Renal cortical epithelial cell (primary cell): Measurements from ENCODE around the gene MYLK2. TPM values are rescaled to one million over a fixed set of nuclear protein-coding genes. Genes with fewer than 3 reads are reported as not detected.

Source experiments
- DNase-seq: peaks from one replicate; pipeline ENCODE4 v3.0.0-alpha.2; 2011; ENCODE audit warnings: low read depth
- total RNA-seq: library from RNA; depleted of rRNA; stranded (reverse); fragments of >200 nt; gene quantifications from 2 replicates; pipeline ENCODE4 v1.2.3, GENCODE V29; 2014

Gene MYLK2
- total RNA-seq, 1 donor from 2014 or later: not detected

DNA sequence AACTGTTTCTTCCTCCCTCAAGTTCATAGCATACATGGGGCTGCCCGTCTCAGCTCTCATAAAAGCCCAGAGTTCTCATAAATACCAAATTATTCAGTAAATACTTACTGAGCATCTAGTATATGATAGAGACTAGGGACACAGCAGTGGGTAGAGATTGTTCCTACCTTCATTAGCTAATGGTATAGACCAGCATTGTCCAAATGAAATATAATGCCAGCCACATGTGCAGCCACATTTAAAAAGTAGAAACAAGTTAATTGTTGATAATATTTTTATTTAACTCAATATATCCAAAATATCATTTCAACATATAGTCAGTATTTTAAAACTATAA lies 52.4 kb downstream of the MYLK2 start:
- no peak for DNase-seq

DNA sequence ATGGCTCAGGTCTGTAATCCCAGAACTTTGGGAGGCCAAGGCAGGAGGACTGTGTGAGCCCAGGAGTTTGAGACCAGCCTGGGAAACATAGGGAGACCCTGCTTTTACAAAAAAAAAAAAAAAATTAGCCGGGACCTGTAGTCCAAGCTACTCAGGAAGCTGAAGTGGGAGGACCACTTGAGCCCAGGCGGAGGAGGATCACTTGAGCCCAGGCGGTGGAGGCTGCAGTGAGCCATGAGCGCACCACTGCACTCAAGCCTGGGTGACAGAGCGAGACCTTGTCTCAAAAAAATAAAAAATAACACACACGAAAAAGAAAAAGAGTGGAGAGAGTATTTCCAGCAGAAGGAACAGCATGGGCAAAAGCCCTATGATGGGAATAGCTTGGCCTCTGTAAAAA lies 53.2 kb downstream of the MYLK2 start:
- DNase-seq: no peak

DNA sequence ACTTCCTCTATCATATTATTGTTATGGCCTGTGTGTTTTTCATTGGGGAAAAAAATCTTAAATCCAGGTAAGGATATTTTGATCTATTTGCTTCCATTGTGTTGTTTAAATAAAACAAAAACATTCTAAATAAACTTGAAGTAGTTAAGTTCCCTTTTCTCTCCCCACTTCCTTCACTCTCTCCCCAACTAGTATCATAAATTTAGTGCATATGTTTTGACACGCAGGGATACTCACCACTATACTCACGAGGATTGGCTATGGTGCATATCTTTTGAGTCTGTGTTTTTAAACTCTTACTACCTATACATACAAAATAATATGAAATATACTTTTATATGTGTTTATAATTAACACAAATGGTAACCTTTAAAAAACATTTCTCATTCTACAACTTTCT lies 56.5 kb downstream of the MYLK2 start:
- DNase-seq: no peak

DNA sequence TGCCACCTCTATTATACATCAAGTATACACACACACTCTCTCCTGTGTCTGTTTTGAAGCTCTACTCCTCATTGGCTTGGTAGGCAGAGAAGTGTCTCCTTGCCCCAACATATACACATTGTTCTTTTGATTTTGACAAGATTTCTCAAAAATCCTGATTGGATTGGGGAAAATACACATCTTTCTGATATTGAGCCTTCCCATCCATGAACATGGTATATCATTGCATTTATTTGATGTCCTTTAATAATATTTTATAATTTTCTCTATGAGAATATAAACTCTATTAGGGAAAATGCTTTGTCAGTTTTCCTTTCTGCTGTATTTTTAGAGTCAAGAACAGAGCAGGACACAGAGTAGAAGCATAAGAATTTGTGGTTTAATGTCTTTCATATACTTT lies 58.5 kb downstream of the MYLK2 start:
- no peak for DNase-seq

DNA sequence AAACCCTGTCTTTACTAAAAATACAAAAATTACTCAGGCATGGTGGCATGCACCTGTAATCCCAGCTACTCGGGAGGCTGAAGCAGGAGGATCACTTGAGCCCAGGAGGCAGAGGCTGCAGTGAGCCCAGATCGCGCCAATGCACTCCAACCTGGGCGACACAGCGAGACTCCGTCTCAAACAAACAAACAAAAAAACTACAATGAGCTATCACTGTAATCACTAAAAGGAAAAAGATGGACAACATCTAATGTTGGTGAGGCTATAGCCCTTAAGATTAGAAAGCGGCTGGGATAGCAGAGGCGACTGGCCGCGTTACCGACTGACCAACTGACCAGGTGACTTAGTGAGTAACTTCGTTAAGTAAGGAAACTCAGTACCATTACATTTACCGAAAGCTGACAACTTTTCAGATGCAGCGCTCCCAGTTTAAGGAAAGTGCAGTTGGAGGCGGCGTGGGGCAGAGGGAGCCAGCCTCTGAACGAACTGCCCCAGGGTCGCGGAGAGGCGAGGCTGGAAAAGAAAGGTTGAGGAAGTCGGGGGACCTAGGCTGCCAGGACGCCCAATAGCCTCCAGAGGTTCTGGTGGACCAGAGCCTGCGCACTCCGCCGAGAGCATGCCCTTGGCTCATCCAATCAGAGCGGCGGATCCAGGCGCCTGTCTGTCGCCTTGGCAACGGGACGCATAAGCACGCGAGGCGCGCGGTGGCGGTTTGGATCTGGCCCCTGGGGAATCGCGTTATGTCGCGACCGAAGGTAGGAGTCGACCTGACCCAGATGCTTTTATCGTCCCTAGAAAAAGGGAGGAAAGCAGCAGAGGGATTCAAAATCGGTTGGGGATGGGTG lies 60.2 kb downstream of the MYLK2 start:
- DNase-seq: peak; percentile 90

DNA sequence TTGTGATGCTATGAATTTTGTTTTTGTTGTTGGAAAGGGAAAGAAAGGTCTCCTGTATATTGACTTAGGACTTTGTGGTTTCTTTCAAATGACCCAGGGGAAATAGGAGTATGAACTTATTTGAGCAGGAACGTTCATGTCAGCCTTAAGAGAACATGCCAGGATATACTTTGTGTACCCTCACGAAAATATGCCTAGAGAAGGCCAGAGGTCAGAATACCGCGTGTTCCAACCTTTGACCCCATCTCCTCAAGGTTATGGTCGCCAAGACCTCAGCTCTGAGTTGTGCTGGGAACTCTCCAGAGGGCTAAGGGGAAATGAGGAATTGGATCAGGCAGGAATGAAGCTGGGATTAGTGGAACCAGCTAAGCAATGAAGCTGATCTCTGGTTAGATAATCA lies 62.8 kb downstream of the MYLK2 start:
- DNase-seq: no peak

DNA sequence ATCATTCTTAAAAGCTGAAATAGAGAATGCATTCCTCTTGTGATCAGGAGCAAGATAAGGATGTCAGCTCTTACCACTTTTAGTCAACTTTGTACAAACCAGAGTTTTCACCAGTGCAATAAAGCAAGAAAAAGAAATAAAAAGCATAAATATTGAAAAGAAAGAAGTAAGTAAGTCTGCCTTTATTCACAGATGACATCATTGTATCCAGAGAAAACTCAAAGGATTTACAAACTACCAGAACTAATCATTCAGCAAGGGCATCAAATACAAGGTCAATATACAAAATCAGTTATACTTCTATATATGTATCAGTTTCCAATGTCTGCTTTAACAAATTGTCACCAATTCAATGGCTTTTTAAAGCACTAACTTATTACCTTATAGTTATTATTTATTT lies 64.7 kb downstream of the MYLK2 start:
- DNase-seq: no peak

Other genes with a start within 250 kb of the MYLK2 start
- gene ID1, start 214.1 kb upstream of the MYLK2 start, total RNA-seq: 88.2 and 251 TPM in 2 replicates
- gene COX4I2, start 181.4 kb upstream of the MYLK2 start, total RNA-seq: not detected in 2 replicates
- gene BCL2L1, start 96.5 kb upstream of the MYLK2 start, total RNA-seq: 182 and 222 TPM in 2 replicates
- 7.2 and 27.6 TPM in 2 replicates for gene TPX2, start 80.1 kb upstream of the MYLK2 start, total RNA-seq
- gene FOXS1, start 26.2 kb downstream of the MYLK2 start, total RNA-seq: 0.30 TPM in 1 of 2 replicates, not detected in the other
- gene DUSP15, start 51.2 kb downstream of the MYLK2 start, total RNA-seq: 0.15 TPM in 1 of 2 replicates, not detected in the other
- 0.94 TPM in 1 of 2 replicates, not detected in the other for gene TTLL9, start 51.3 kb downstream of the MYLK2 start, total RNA-seq
- gene PDRG1, start 132.7 kb downstream of the MYLK2 start, total RNA-seq: 5.2 and 8.4 TPM in 2 replicates
- gene XKR7, start 148.8 kb downstream of the MYLK2 start, total RNA-seq: 0.10 and 0.17 TPM in 2 replicates
- 0.35 TPM in 1 of 2 replicates, not detected in the other for gene CCM2L, start 191.1 kb downstream of the MYLK2 start, total RNA-seq
- gene HCK, start 232.9 kb downstream of the MYLK2 start, total RNA-seq: not detected in 2 replicates